SK-N-MC (cell line): ENCODE measurements around the gene UBE2G2.

Source experiments
- EZH2 ChIP-seq: fragments of 200-600 bp; sonication (generic); IDR thresholded peaks from one replicate; pipeline ENCODE4 v1.6.1; 2017; ENCODE audit warnings: antibody characterized with exemption
- FOXP2 ChIP-seq: optimal IDR thresholded peaks from 2 replicates; pipeline ENCODE3; 2011; ENCODE audit warnings: mild to moderate bottlenecking, moderate library complexity; ENCODE audit not compliant: insufficient read depth; ENCODE audit errors: extremely low read length, control extremely low read depth
- POLR2AphosphoS5 ChIP-seq: IDR thresholded peaks from 2 replicates; pipeline ENCODE4 v1.6.1; 2012; ENCODE audit warnings: mild to moderate bottlenecking, low read depth, low read length, borderline replicate concordance

- TF ChIP-seq EZH2 = no peak
- TF ChIP-seq POLR2AphosphoS5 = no peak
- no peak for TF ChIP-seq FOXP2
These were observed 49.5 kb upstream of the UBE2G2 start for GRCh38 chr21:44850905-44851657.
